ENCODE data around the gene SCGB1D2.
"Not testable (repeated sequence)": the region's sequence is repeated elsewhere in the genome, so short reads cannot be mapped to it uniquely, and the experiment has no call there.

SCGB1D2 gene

GRCh38 chr11:62242021-62242420 is at the start of gene SCGB1D2:
Gene SCGB1D2, plus strand, starts transcription at chr11:62242239. Its CDS starts 69 bp downstream, at chr11:62242308.
- DNase-seq (ENCODE audit: low read depth in 1 of 2, low spot score in 1 of 2) = no peak

GRCh38 chr11:62193952-62194351 is 48.1 kb upstream of the SCGB1D2 start:
- no peak for DNase-seq (ENCODE audit: low read depth in 1 of 2, low spot score in 1 of 2)

GRCh38 chr11:62195010-62195409 is 47.0 kb upstream of the SCGB1D2 start:
- DNase-seq (ENCODE audit: low read depth in 1 of 2, low spot score in 1 of 2) = not testable (repeated sequence)

GRCh38 chr11:62195945-62196344 is 46.1 kb upstream of the SCGB1D2 start:
- DNase-seq (ENCODE audit: low read depth in 1 of 2, low spot score in 1 of 2) = no peak

GRCh38 chr11:62197400-62197799 is 44.6 kb upstream of the SCGB1D2 start:
- DNase-seq (ENCODE audit: low read depth in 1 of 2, low spot score in 1 of 2) = not testable (repeated sequence)

GRCh38 chr11:62201376-62201775 is 40.7 kb upstream of the SCGB1D2 start:
- DNase-seq (ENCODE audit: low read depth in 1 of 2, low spot score in 1 of 2) = no peak

GRCh38 chr11:62202910-62203309 is 39.1 kb upstream of the SCGB1D2 start:
- no peak for DNase-seq (ENCODE audit: low read depth in 1 of 2, low spot score in 1 of 2)

- no peak for DNase-seq (ENCODE audit: low read depth in 1 of 2, low spot score in 1 of 2)
Measured at GRCh38 chr11:62204430-62204829, 37.6 kb upstream of the SCGB1D2 start.

GRCh38 chr11:62205441-62205840 is 36.6 kb upstream of the SCGB1D2 start:
- no peak for DNase-seq (ENCODE audit: low read depth in 1 of 2, low spot score in 1 of 2)

GRCh38 chr11:62206276-62207066 is 35.6 kb upstream of the SCGB1D2 start:
- DNase-seq (ENCODE audit: low read depth in 1 of 2, low spot score in 1 of 2) = not testable (repeated sequence)

GRCh38 chr11:62208785-62209144 is 33.3 kb upstream of the SCGB1D2 start:
- DNase-seq (ENCODE audit: low read depth in 1 of 2, low spot score in 1 of 2) = no peak

- DNase-seq (ENCODE audit: low read depth in 1 of 2, low spot score in 1 of 2) = no peak
Measured at GRCh38 chr11:62217191-62217748, 24.8 kb upstream of the SCGB1D2 start.

- no peak for DNase-seq (ENCODE audit: low read depth in 1 of 2, low spot score in 1 of 2)
Measured at GRCh38 chr11:62221498-62221897, 20.5 kb upstream of the SCGB1D2 start.

GRCh38 chr11:62223095-62223494 is 18.9 kb upstream of the SCGB1D2 start:
- no peak for DNase-seq (ENCODE audit: low read depth in 1 of 2, low spot score in 1 of 2)

GRCh38 chr11:62233730-62234129 is 8.3 kb upstream of the SCGB1D2 start:
- DNase-seq (ENCODE audit: low read depth in 1 of 2, low spot score in 1 of 2) = no peak

GRCh38 chr11:62236187-62236586 is 5.9 kb upstream of the SCGB1D2 start:
- no peak for DNase-seq (ENCODE audit: low read depth in 1 of 2, low spot score in 1 of 2)

- DNase-seq (ENCODE audit: low read depth in 1 of 2, low spot score in 1 of 2) = no peak
Measured at GRCh38 chr11:62237499-62237898, 4.5 kb upstream of the SCGB1D2 start.

GRCh38 chr11:62238151-62238550 is 3.9 kb upstream of the SCGB1D2 start:
- no peak for DNase-seq (ENCODE audit: low read depth in 1 of 2, low spot score in 1 of 2)

GRCh38 chr11:62241095-62241494 is 944 bp upstream of the SCGB1D2 start:
- DNase-seq (ENCODE audit: low read depth in 1 of 2, low spot score in 1 of 2) = no peak

GRCh38 chr11:62245271-62245753 is 3.3 kb downstream of the SCGB1D2 start:
- no peak for DNase-seq (ENCODE audit: low read depth in 1 of 2, low spot score in 1 of 2)

- DNase-seq (ENCODE audit: low read depth in 1 of 2, low spot score in 1 of 2) = no peak
Measured at GRCh38 chr11:62251698-62252097, 9.7 kb downstream of the SCGB1D2 start.

GRCh38 chr11:62253999-62254542 is 12.0 kb downstream of the SCGB1D2 start:
- no peak for DNase-seq (ENCODE audit: low read depth in 1 of 2, low spot score in 1 of 2)
